ENCODE results near the gene CELF2.

CELF2 gene

DNA sequence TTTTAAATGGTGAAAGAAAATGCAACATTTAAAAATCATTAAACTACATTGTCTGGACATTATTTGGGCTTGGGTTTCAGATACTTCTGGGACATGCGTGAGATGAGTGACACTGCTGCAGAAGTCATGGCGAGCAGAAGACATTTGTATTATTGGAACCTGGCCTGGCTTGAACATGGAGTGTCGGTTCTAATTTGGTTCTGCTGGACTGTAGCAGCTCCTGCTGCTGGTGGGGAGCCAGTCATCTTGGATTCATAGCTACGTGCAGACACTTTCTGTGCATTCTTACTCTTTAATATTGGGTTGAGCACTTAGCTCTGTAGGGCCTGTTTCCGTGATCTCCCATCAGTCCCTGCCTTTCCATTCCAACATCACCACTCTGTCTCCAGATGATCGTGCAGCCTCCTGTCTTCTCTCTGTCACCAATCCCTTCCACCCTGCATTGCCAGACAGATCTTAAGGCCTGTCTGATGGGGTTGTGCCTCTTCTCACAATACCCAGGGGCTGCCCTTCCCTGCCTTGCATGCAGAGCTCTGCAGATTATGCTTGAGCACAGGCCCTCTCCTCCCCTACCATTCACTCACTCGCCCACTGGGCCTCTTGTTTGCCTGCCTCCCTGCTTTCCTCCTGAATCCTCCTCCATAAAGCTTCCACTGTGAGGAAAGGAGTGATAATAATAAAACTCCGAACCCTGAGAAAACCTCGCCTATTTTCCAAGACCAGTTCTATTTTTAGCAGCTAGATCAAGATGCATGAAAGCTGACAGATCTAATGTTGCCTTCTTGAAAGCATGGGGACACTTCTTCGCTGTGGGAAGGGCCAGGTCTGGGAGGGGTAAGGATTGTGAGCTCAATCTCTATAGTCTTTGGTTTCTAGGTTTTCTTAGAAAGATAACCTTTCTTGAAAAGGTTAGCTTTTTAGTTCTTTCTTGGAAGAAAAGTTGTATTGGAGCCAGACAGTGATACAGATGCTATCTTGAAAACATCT is 32.9 kb downstream of the CELF2 start:
- Histone ChIP-seq H2BK15ac (ENCODE audit: low read length) (no peak overlapping the region), H3K36me3 (replicated peaks in 1 of 2; ENCODE audit: control insufficient read depth in 2 of 2, insufficient read depth in 2 of 2, low read length in 2 of 2) (no peaks in the 10 kb centered on the region), H3K4ac (ENCODE audit: low read length) (no peak overlapping the region), H3K4me2 (ENCODE audit: insufficient read depth, low read length, poor library complexity, severe bottlenecking) (no peak overlapping the region), H3K14ac (ENCODE audit: low read length) (no peak overlapping the region), H3K23ac (ENCODE audit: low read depth, low read length, poor library complexity) (no peak overlapping the region), H2BK12ac (ENCODE audit: low read length) (no peak overlapping the region), H2AFZ (ENCODE audit: low read length) (no peak overlapping the region), H3K79me1 (ENCODE audit: low read depth, low read length) (no peaks in the 10 kb centered on the region), H3K18ac (ENCODE audit: low read length) (peak overlapping the region; percentile 6), H2AK5ac (ENCODE audit: low read depth, low read length) (no peak overlapping the region), H3K4me3 (ENCODE audit: low read length in 2 of 2) (no peak overlapping the region), H3K4me1 (ENCODE audit: control insufficient read depth in 2 of 2, insufficient read depth in 1 of 2, low read depth in 1 of 2, low read length in 2 of 2) (peaks cover 0 to 10% of the 10 kb centered on the region in 2 donors), H2BK5ac (ENCODE audit: low read length) (no peak overlapping the region), H2BK120ac (ENCODE audit: low read depth, low read length) (no peak overlapping the region), H4K8ac (ENCODE audit: low read depth, low read length) (no peak overlapping the region), H3K9ac (ENCODE audit: low read depth, low read length, poor library complexity) (no peak overlapping the region), H3K9me3 (replicated peaks in 1 of 2; ENCODE audit: control insufficient read depth in 2 of 2, insufficient read depth in 1 of 2, low read depth in 1 of 2, low read length in 2 of 2) (no peaks in the 10 kb centered on the region), H3K27me3 (ENCODE audit: control insufficient read depth in 3 of 3, insufficient read depth in 3 of 3, low read depth in 1 of 3, low read length in 3 of 3) (no peaks in the 10 kb centered on the region), H4K91ac (ENCODE audit: low read depth, low read length, poor library complexity) (no peak overlapping the region), H3K27ac (replicated peaks; ENCODE audit: low read length) (no peak overlapping the region)
- DNase-seq (ENCODE audit: low spot score) = no peak
- WGBS, 2 donors (ENCODE audit: extremely low coverage in 2 of 2, insufficient read length in 2 of 2, insufficient replicate concordance in 1 of 2) = no CpG with 5 or more reads among the region's 10 CpGs

DNA sequence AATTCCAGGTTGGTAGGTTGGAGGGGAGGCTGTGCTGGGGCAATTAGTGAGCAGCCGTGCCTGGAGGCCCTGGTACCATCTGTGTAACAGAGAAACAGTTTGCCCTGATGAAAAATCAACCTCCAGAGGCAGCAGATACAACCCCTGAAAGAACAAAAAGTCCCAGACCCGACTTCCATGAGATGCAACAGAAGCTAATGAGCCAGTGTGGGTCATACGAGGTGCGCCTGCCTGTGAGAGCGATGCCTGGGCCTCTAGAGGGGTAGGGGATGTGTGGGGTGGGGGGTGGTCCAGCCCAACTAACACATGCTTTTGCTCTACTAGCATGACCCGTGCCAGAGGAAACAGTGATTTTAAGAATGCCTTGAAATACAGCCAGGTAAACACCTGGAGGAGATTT is 39.3 kb downstream of the CELF2 start:
- no peak for DNase-seq (ENCODE audit: low spot score)
- Histone ChIP-seq H2BK12ac (ENCODE audit: low read length) (no peak overlapping the region), H3K4me3 (ENCODE audit: low read length in 2 of 2) (no peak overlapping the region), H3K9me3 (replicated peaks in 1 of 2; ENCODE audit: control insufficient read depth in 2 of 2, insufficient read depth in 1 of 2, low read depth in 1 of 2, low read length in 2 of 2) (peaks cover under 1 to 4% of the 10 kb centered on the region in 2 donors), H4K8ac (ENCODE audit: low read depth, low read length) (no peak overlapping the region), H3K27ac (replicated peaks; ENCODE audit: low read length) (no peak overlapping the region), H4K91ac (ENCODE audit: low read depth, low read length, poor library complexity) (peak overlapping the region; percentile 35), H2BK120ac (ENCODE audit: low read depth, low read length) (peak overlapping the region; percentile 36), H3K27me3 (ENCODE audit: control insufficient read depth in 3 of 3, insufficient read depth in 3 of 3, low read depth in 1 of 3, low read length in 3 of 3) (no peaks in the 10 kb centered on the region), H3K14ac (ENCODE audit: low read length) (no peak overlapping the region), H2AFZ (ENCODE audit: low read length) (no peak overlapping the region), H3K4me1 (ENCODE audit: control insufficient read depth in 2 of 2, insufficient read depth in 1 of 2, low read depth in 1 of 2, low read length in 2 of 2) (no peaks in the 10 kb centered on the region), H2AK5ac (ENCODE audit: low read depth, low read length) (no peak overlapping the region), H3K79me1 (ENCODE audit: low read depth, low read length) (no peaks in the 10 kb centered on the region), H3K4me2 (ENCODE audit: insufficient read depth, low read length, poor library complexity, severe bottlenecking) (no peak overlapping the region), H3K4ac (ENCODE audit: low read length) (no peak overlapping the region), H3K36me3 (replicated peaks in 1 of 2; ENCODE audit: control insufficient read depth in 2 of 2, insufficient read depth in 2 of 2, low read length in 2 of 2) (no peaks in the 10 kb centered on the region), H3K18ac (ENCODE audit: low read length) (peak overlapping the region; percentile 40), H2BK5ac (ENCODE audit: low read length) (no peak overlapping the region), H3K23ac (ENCODE audit: low read depth, low read length, poor library complexity) (no peak overlapping the region), H3K9ac (ENCODE audit: low read depth, low read length, poor library complexity) (no peak overlapping the region), H2BK15ac (ENCODE audit: low read length) (no peak overlapping the region)
- no CpG with 5 or more reads among the region's 6 CpGs for WGBS, 2 donors (ENCODE audit: extremely low coverage in 2 of 2, insufficient read length in 2 of 2, insufficient replicate concordance in 1 of 2)

DNA sequence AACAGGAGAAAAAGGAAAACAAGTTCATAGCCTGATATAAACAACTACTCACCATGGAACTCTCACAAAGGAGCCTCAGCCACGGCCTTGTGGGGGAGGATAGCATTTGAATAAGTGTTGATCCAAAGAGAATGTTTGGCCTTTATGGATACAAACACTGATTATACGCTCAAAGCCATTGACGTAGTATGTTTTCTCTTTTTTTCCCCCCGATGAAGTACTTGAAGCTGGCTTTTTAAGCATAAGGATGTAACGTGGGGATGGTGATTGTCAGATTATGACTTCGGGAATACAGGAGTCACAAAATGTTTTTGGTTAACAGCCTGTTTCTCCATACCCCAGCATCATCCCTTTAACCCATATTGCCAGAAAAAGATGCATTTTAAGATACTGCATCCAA is 39.8 kb downstream of the CELF2 start:
- Histone ChIP-seq H3K18ac (ENCODE audit: low read length) (no peak overlapping the region), H2BK15ac (ENCODE audit: low read length) (no peak overlapping the region), H2AFZ (ENCODE audit: low read length) (no peak overlapping the region), H2BK120ac (ENCODE audit: low read depth, low read length) (no peak overlapping the region), H3K9me3 (replicated peaks in 1 of 2; ENCODE audit: control insufficient read depth in 2 of 2, insufficient read depth in 1 of 2, low read depth in 1 of 2, low read length in 2 of 2) (peaks cover 1 to 6% of the 10 kb centered on the region in 2 donors), H3K23ac (ENCODE audit: low read depth, low read length, poor library complexity) (no peak overlapping the region), H2BK12ac (ENCODE audit: low read length) (no peak overlapping the region), H3K4me2 (ENCODE audit: insufficient read depth, low read length, poor library complexity, severe bottlenecking) (no peak overlapping the region), H3K4me3 (ENCODE audit: low read length in 2 of 2) (no peak overlapping the region), H2AK5ac (ENCODE audit: low read depth, low read length) (no peak overlapping the region), H3K9ac (ENCODE audit: low read depth, low read length, poor library complexity) (no peak overlapping the region), H3K4me1 (ENCODE audit: control insufficient read depth in 2 of 2, insufficient read depth in 1 of 2, low read depth in 1 of 2, low read length in 2 of 2) (no peaks in the 10 kb centered on the region), H3K27me3 (ENCODE audit: control insufficient read depth in 3 of 3, insufficient read depth in 3 of 3, low read depth in 1 of 3, low read length in 3 of 3) (no peaks in the 10 kb centered on the region), H2BK5ac (ENCODE audit: low read length) (no peak overlapping the region), H4K91ac (ENCODE audit: low read depth, low read length, poor library complexity) (no peak overlapping the region), H3K14ac (ENCODE audit: low read length) (no peak overlapping the region), H3K4ac (ENCODE audit: low read length) (no peak overlapping the region), H3K79me1 (ENCODE audit: low read depth, low read length) (no peaks in the 10 kb centered on the region), H3K27ac (replicated peaks; ENCODE audit: low read length) (no peak overlapping the region), H4K8ac (ENCODE audit: low read depth, low read length) (no peak overlapping the region), H3K36me3 (replicated peaks in 1 of 2; ENCODE audit: control insufficient read depth in 2 of 2, insufficient read depth in 2 of 2, low read length in 2 of 2) (no peaks in the 10 kb centered on the region)
- WGBS, 2 donors (ENCODE audit: extremely low coverage in 2 of 2, insufficient read length in 2 of 2, insufficient replicate concordance in 1 of 2) = no CpG with 5 or more reads among the region's 6 CpGs
- no peak for DNase-seq (ENCODE audit: low spot score)

DNA sequence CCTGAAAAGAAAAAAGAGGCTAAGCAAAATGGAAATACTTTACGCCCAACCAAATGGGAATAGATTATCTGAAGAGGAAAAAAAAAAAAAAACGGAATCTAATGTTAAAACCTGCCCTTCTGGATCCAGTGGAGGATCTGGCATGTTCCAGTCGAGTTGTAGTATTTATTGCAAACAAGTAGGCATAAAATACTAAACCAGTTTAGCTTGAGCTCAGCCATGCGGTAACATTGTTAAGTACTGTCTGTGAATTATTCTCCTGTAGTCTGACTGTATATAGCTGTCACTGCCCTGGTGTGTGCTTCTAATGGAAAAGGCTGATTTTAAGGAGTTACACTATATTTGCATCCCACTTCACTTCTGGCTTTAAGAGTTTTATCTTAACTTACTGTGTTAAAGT is 40.3 kb downstream of the CELF2 start:
- Histone ChIP-seq H2AK5ac (ENCODE audit: low read depth, low read length) (no peak overlapping the region), H3K4me3 (ENCODE audit: low read length in 2 of 2) (no peak overlapping the region), H3K23ac (ENCODE audit: low read depth, low read length, poor library complexity) (no peak overlapping the region), H2BK12ac (ENCODE audit: low read length) (no peak overlapping the region), H3K18ac (ENCODE audit: low read length) (no peak overlapping the region), H3K27ac (replicated peaks; ENCODE audit: low read length) (no peak overlapping the region), H3K27me3 (ENCODE audit: control insufficient read depth in 3 of 3, insufficient read depth in 3 of 3, low read depth in 1 of 3, low read length in 3 of 3) (no peaks in the 10 kb centered on the region), H3K36me3 (replicated peaks in 1 of 2; ENCODE audit: control insufficient read depth in 2 of 2, insufficient read depth in 2 of 2, low read length in 2 of 2) (no peaks in the 10 kb centered on the region), H3K4me2 (ENCODE audit: insufficient read depth, low read length, poor library complexity, severe bottlenecking) (no peak overlapping the region), H3K9me3 (replicated peaks in 1 of 2; ENCODE audit: control insufficient read depth in 2 of 2, insufficient read depth in 1 of 2, low read depth in 1 of 2, low read length in 2 of 2) (peaks cover 1 to 6% of the 10 kb centered on the region in 2 donors), H3K9ac (ENCODE audit: low read depth, low read length, poor library complexity) (no peak overlapping the region), H3K79me1 (ENCODE audit: low read depth, low read length) (no peaks in the 10 kb centered on the region), H3K14ac (ENCODE audit: low read length) (no peak overlapping the region), H3K4me1 (ENCODE audit: control insufficient read depth in 2 of 2, insufficient read depth in 1 of 2, low read depth in 1 of 2, low read length in 2 of 2) (no peaks in the 10 kb centered on the region), H3K4ac (ENCODE audit: low read length) (no peak overlapping the region), H2BK5ac (ENCODE audit: low read length) (no peak overlapping the region), H2BK120ac (ENCODE audit: low read depth, low read length) (no peak overlapping the region), H2BK15ac (ENCODE audit: low read length) (no peak overlapping the region), H4K91ac (ENCODE audit: low read depth, low read length, poor library complexity) (no peak overlapping the region), H4K8ac (ENCODE audit: low read depth, low read length) (no peak overlapping the region), H2AFZ (ENCODE audit: low read length) (no peak overlapping the region)
- no peak for DNase-seq (ENCODE audit: low spot score)
- WGBS, 2 donors (ENCODE audit: extremely low coverage in 2 of 2, insufficient read length in 2 of 2, insufficient replicate concordance in 1 of 2) = no CpG with 5 or more reads among the region's 4 CpGs
